ENCODE data around the gene TMEM164. TPM values are rescaled to one million over a fixed set of nuclear protein-coding genes. Genes with fewer than 3 reads are reported as not detected.

TMEM164 gene
- total and polyA plus RNA-seq, 2 of the 4 experiments (the other 2 are of a cell fraction): 6.3 to 7.1 TPM

DNA sequence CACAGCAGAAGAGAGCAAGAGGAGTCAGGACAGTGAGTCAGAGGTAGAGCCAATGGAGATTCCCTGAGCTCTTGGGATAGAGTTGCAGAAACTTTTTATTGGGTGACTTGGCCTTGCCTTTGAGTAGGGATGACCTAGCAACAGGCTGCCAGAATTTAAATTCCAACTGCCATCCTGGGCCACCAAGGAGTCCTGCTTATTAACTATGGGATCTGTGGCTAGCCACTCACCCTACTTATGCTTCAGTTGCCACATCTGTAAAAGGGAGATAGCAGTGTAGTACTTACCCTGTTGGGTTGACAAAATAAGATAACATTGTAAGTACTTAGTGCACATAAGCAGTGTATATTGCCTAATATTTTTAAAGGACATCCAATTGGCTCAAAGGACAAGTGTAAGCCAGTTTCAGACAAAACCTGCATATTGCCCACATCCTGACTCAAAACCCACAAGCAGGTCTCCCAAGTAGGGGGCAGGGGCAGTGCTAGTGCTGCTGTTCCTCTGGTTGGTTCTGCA, 43.5 kb upstream of the TMEM164 start:
- H3K79me1 ChIP-seq (ENCODE audit: low read depth in 1 of 2, low read length in 2 of 2): no peaks in the 10 kb centered on the region
- no peak for ATAC-seq (ENCODE audit: low read depth)
- H4K5ac ChIP-seq (ENCODE audit: low read depth, low read length): no peak overlapping the region
- DNase-seq: no peak
- H3K27ac ChIP-seq (ENCODE audit: insufficient read depth, low read length): no peak overlapping the region
- in situ Hi-C loops (cut with MboI; ENCODE audit: low sequenced_read_pairs) (no loop called here), dilution Hi-C loops (cut with HindIII; ENCODE audit: low sequenced_read_pairs, unreplicated experiment) (no loop called here), intact Hi-C loops (cut with micrococcal nuclease) (no loop called here)
- no peak overlapping the region for H2AK9ac ChIP-seq (replicated peaks; ENCODE audit: low read depth, low read length, poor library complexity)
- no peak overlapping the region for H2BK120ac ChIP-seq (ENCODE audit: low read depth, low read length)
- no peaks in the 10 kb centered on the region for H4K20me1 ChIP-seq (ENCODE audit: insufficient read depth, low read length)
- H3K56ac ChIP-seq (ENCODE audit: extremely low read depth, insufficient read depth, low read length): no peak overlapping the region
- H3K9ac ChIP-seq (ENCODE audit: low read depth, low read length): no peak overlapping the region
- H3K9me3 ChIP-seq (ENCODE audit: control insufficient read depth, insufficient read depth, low read length): no peaks in the 10 kb centered on the region
- no peak overlapping the region for H4K91ac ChIP-seq (ENCODE audit: insufficient read depth, low read depth, low read length)
- peaks cover 12% of the 10 kb centered on the region for H3K27me3 ChIP-seq (ENCODE audit: control insufficient read depth, insufficient read depth, low read length)
- no peak overlapping the region for H4K8ac ChIP-seq (ENCODE audit: low read depth in 2 of 2, low read length in 2 of 2)
- no peak overlapping the region for H2AFZ ChIP-seq (replicated peaks; ENCODE audit: low read length, poor library complexity)
- no peak overlapping the region for H3K18ac ChIP-seq (ENCODE audit: low read depth, low read length)
- H3K4me1 ChIP-seq (ENCODE audit: control insufficient read depth, insufficient read depth, low read length): no peaks in the 10 kb centered on the region
- H2BK15ac ChIP-seq (ENCODE audit: low read depth, low read length): no peak overlapping the region
- ChIA-PET CTCF (no interaction called here), POLR2A (ENCODE audit: unreplicated experiment) (no interaction called here)
- BruUV-seq (replicated peaks): no TSS peak
- H3K14ac ChIP-seq (replicated peaks; ENCODE audit: low read depth, low read length): no peak overlapping the region
- no peak overlapping the region for H3K23ac ChIP-seq (ENCODE audit: low read depth, low read length)
- no peaks in the 10 kb centered on the region for H3K36me3 ChIP-seq (ENCODE audit: control insufficient read depth, insufficient read depth, low read length)
- no peak overlapping the region for H2AK5ac ChIP-seq (ENCODE audit: low read depth, low read length)
- H3K9me1 ChIP-seq (ENCODE audit: insufficient read depth, low read length): no peaks in the 10 kb centered on the region
- no peak overlapping the region for H3K4me3 ChIP-seq (ENCODE audit: insufficient read depth, low read depth, low read length)
- H3K4ac ChIP-seq (ENCODE audit: low read depth, low read length): no peak overlapping the region
- TF ChIP-seq SMC3 (IDR thresholded peaks at IDR 0.05; ENCODE audit: low read depth, low read length): no peak
- no peak for TF ChIP-seq RFX5 (IDR thresholded peaks at IDR 0.05; ENCODE audit: low read depth, low read length)
- no peak for TF ChIP-seq CHD1 (IDR thresholded peaks at IDR 0.05; ENCODE audit: low read depth, low read length)
- no peak for TF ChIP-seq USF2 (IDR thresholded peaks at IDR 0.05; ENCODE audit: low read depth, low read length)
- no peak for TF ChIP-seq CTCF (conservative IDR thresholded peaks at IDR 0.05; ENCODE audit: low read depth, low read length)
- TF ChIP-seq MAFK (IDR thresholded peaks at IDR 0.05; ENCODE audit: low read depth, low read length): no peak
- TF ChIP-seq CEBPB (IDR thresholded peaks at IDR 0.05; ENCODE audit: low read depth, low read length): no peak
- TF ChIP-seq RAD21 (IDR thresholded peaks at IDR 0.05; ENCODE audit: low read length): no peak
- no peak for TF ChIP-seq RCOR1 (IDR thresholded peaks at IDR 0.05; ENCODE audit: insufficient replicate concordance, low read length)
- TF ChIP-seq BHLHE40 (IDR thresholded peaks at IDR 0.05; ENCODE audit: low read depth, low read length): no peak
- H2BK5ac ChIP-seq (ENCODE audit: low read depth, low read length, poor library complexity, severe bottlenecking): no peak overlapping the region
- no peak overlapping the region for H2BK20ac ChIP-seq (ENCODE audit: low read depth, low read length)
- H3K4me2 ChIP-seq (ENCODE audit: low read depth, low read length): no peak overlapping the region

Data from IMR-90 (cell line).